Activated naive CD4-positive, alpha-beta T cell treated with anti-CD3 and anti-CD28 coated beads, Interleukin-2, amount 50 U/mL, for 72 hours (primary cell): ENCODE data around the gene ENAM. TPM values are rescaled to one million over a fixed set of nuclear protein-coding genes. Genes with fewer than 3 reads are reported as not detected.
"Not testable (repeated sequence)": the region's sequence is repeated elsewhere in the genome, so short reads cannot be mapped to it uniquely, and the experiment has no call there.

Source experiments
- ATAC-seq, 2 donors: fragments of 150-1000 bp; cut with Tn5 transposase; 2 replicates each; pipeline ENCODE4 v1.10.0; 2021; ENCODE audit warnings: mild to moderate bottlenecking in 2 of 2, moderate library complexity in 2 of 2
- DNase-seq, 2 donors: peaks; one replicate each; pipeline ENCODE4 v3.0.0; 2021 to 2022; ENCODE audit warnings: low spot score in 2 of 2
- H3K27ac Mint-ChIP-seq, 2 donors: one replicate each; pipeline ENCODE4 v1.8.0; 2022; ENCODE audit warnings: mild to moderate bottlenecking in 2 of 2, mixed read lengths in 2 of 2
- H3K36me3 Mint-ChIP-seq, 2 donors: one replicate each; pipeline ENCODE4 v1.8.0; 2022; ENCODE audit warnings: mixed read lengths in 2 of 2
- H3K9me3 Mint-ChIP-seq, 2 donors: one replicate each; pipeline ENCODE4 v1.8.0; 2022; ENCODE audit warnings: mixed read lengths in 2 of 2
- total RNA-seq, 2 donors: library from RNA; stranded (reverse); gene quantifications; one replicate each; pipeline ENCODE4 v1.2.3, GENCODE V29; 2022

Gene ENAM
- total RNA-seq, 2 donors from 2014 or later: not detected

- DNase-seq, H3K9me3 Mint-ChIP-seq, ATAC-seq, H3K27ac Mint-ChIP-seq: not testable (repeated sequence)
- H3K36me3 Mint-ChIP-seq: peaks cover 9 to 11% of the 10 kb centered on the region in 2 donors
Measured at GRCh38 chr4:70694633-70695032, 66.1 kb downstream of the ENAM start.

Other genes starting within 250 kb of the ENAM start
- not detected for gene SMR3B, start 245.6 kb upstream of the ENAM start, total RNA-seq
- not detected for gene OPRPN, start 230.8 kb upstream of the ENAM start, total RNA-seq
- gene MUC7, start 156.5 kb upstream of the ENAM start, total RNA-seq: not detected
- gene AMTN, start 110.2 kb upstream of the ENAM start, total RNA-seq: not detected
- not detected for gene AMBN, start 36.5 kb upstream of the ENAM start, total RNA-seq
- under 1 TPM in 1 of 2 donors, not detected in 1; 0.68 TPM for gene JCHAIN, start 37.8 kb downstream of the ENAM start, total RNA-seq
- gene UTP3, start 59.8 kb downstream of the ENAM start, total RNA-seq: 10 to 100 TPM; 19.3 to 31.6 TPM
- 10 to 100 TPM; 16.0 to 23.5 TPM for gene RUFY3, start 93.2 kb downstream of the ENAM start, total RNA-seq
- 10 to 100 TPM; 85.9 to 91.0 TPM for gene GRSF1, start 211.1 kb downstream of the ENAM start, total RNA-seq